HG03442 (cell line): ENCODE measurements around the gene TEX2.

Experiments
- ATAC-seq: cut with Tn5 transposase; IDR thresholded peaks from one replicate; pipeline ENCODE4 v1.9.1; 2021; ENCODE audit warnings: mild to moderate bottlenecking, moderate library complexity; ENCODE audit not compliant: unreplicated experiment

Gene TEX2

DNA sequence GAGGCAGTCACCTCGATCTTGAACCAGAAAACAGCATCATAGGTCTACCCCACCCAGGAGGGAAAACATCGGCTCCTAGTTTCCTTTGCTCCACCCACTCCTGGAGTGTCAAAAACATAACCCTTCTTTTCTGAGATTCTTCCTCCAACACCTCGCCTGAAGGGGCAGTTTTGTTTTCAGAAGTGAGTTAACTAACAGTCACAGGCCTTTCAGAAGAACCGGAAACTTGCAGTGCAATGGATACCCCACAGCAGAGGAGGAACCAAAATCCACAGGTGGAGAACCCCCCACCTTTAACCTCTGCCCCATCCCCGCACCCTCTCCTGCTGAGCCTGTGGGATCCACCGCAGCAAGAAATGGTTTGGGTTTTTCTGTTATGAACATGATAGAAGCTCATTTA, 7.8 kb upstream of the TEX2 start:
- ATAC-seq, result no peak

DNA sequence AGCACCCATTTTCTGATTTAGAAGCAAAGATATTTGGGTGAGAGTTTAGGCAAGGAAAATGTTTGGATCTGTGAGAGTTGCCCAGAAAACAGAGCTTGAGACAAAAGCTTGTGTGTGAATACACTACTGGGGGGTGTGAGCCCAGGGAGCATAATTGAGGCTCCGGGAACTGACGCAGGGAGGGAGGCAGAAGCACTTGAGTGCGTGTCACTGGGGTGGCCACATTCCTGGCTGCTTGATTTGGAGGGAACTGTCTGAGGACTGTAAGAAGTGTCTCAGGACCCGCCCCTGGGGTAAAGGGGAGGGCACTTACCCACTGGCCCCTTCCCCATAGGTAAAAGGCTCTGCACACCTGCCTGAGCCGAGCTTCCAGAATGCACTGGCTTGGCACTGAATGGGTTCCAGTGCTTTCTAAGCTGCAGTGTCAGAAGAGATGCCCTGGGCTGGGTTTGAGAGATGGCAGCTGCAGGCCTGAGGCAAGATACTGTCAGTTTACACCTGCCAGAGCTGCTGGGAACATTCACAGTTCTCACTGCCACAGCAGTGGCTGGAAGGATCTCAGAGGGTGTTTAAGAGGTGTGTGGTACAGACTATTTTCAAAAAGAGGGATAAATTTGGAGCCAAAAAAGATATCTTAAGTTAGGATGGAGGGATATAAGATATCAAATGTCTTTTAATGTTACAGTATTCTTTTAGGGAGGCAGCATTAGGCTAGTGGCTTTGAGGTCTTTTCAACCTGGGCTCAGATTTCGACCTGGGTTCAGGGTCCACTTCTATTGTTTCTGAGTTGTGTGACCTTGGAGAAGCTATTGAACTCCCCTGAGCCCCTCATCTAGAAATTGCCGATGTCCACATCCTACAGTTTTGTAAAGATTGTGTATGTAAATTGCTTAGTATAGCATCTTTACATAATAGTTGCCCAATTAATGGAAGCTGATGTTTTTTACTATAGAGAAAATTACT, 6.9 kb upstream of the TEX2 start:
- ATAC-seq, result no peak

DNA sequence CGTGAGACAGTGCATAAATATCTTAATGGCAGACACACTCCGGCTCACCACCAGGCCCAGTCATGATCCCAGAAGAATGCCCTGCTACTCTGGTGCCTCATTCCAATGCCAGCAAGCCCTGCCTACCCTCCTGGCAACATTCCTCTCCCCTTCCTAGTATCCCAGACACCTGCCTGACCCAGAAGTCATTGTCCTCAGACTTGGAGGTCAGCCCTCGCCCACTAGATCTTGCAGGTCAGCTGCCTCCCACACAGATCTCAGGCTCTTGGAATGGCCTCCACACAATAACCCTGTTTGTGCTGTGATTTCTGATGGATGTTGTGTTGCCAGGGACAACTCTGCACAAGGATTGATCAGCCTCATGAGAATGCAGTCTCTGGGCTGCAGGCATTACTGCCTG, 1.8 kb upstream of the TEX2 start:
- ATAC-seq, result no peak

DNA sequence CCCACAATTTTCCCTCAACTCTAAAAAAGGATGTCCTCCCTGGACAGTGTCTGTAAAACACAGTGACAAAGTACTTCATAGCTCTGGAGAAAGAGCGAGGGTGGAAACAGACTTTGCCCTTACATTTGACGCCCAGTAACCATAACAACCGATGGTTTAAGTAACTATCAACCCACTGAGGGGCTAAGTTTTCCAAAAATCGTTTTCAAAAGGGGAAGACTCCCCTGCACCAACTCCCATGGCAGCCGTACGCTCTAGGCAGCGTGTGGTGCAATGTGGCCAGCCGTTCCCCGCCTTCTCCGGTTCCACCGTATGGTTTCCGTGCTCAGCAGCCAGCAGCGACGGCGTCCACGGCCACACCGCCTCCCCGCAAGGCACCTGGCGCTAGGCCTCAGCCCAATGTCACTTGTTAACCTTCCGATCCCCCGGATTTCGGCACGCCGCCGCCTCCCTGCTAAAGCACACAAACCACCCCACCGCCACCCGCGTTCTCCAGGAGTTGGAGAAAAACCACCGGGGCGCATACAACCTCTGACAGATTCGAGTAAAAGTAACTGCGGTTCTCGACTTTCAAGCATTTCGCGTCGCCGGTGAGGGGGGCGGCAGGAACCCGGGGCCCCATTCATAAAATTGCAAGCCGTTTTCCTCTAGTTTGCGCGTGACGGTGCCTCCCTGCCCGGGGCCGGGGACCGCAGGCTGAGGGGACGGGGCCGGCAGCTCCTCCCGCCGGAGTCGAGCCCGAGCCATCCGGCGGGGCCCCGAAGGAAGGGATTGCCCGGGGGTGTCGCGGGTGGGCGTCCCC, 661 bp downstream of the TEX2 start:
- peak; percentile 18 for ATAC-seq

DNA sequence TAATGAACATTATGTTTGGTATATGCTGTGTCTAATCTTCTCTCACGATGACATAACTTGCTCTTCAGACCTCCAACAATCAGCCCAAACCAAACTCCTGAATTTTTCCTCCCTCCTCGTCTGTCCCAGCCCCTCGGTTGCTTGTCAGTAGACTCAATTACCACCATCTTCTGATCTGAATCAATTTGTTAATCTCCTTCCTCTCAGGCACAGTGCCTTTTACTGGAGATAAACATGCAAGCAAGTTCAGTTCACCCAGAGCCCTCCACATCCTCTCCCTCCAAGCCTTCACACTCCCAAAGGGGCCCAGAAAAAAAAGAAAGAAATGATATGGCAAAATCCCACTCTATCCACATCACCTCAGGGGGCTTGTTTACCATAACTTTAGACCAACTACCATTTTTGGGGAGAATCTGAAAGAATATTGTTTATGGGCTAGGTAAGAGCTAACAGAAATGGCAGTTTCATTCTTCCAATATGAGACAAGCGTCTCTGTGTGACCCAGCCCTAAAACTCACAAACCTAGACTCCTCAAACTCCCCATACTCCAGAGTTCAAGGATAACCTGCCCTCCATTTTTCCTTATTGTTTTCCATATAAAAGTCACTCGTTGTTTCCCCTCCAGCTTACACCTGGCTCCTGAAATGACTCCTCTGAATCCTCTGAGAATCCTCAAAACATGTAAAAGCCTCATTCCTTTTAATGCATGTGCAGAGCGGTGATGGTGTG, 1.5 kb downstream of the TEX2 start:
- ATAC-seq, result no peak

DNA sequence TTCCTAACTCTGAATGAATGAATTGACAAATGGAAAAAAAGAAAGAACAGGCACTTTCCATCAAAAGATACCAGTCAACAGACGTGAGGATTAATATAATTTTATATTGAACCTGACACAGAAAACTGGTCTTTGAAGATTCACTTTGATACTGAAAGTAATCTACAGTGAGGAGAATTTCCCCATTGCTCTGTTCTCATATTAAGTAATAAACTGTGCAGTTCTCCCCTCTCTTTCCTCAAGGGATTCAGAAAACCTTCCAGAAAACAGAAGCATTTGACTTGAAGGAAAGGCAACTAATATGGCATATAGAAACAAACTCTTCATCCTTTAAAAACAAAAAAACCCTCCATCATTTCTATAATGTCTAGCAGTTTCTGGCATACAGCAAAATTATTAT, 2.2 kb downstream of the TEX2 start:
- no peak for ATAC-seq

DNA sequence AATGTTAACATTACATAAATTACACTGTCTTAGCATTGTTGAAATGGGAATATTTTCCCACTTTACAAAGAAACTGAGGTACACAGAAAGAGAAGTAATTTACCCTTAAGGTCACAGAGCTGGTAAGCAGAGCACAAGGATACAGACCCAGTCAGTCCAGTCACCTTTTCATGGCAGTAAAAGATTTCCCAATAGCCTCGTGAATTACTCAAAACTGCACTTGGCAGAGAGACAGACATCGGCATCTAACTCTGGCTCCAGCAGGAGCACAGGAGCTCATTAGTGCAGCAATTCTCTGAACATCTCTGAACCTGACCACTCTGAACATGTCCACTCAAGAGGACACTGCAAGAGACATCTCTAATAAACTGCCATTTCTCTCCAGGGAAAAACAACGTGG, 3.1 kb downstream of the TEX2 start:
- ATAC-seq, result no peak

DNA sequence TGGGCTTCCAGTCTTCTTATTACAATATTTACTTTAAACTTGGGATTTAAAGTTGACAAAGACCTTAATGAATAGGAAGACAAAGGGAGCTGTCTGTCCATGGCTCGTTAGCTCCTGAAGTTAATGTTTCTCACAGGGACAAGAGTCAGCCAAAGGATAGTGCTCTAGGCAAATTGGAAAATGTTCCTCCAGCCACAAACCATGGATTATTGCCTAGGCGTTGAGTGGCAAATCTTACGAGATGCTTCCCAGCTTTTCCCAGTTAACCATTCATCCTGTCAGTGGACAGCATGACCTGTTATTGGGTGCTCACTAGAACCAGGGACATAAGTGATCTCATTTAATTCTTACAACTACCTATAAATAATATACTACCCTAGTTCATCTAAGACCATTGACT, 3.6 kb downstream of the TEX2 start:
- no peak for ATAC-seq

DNA sequence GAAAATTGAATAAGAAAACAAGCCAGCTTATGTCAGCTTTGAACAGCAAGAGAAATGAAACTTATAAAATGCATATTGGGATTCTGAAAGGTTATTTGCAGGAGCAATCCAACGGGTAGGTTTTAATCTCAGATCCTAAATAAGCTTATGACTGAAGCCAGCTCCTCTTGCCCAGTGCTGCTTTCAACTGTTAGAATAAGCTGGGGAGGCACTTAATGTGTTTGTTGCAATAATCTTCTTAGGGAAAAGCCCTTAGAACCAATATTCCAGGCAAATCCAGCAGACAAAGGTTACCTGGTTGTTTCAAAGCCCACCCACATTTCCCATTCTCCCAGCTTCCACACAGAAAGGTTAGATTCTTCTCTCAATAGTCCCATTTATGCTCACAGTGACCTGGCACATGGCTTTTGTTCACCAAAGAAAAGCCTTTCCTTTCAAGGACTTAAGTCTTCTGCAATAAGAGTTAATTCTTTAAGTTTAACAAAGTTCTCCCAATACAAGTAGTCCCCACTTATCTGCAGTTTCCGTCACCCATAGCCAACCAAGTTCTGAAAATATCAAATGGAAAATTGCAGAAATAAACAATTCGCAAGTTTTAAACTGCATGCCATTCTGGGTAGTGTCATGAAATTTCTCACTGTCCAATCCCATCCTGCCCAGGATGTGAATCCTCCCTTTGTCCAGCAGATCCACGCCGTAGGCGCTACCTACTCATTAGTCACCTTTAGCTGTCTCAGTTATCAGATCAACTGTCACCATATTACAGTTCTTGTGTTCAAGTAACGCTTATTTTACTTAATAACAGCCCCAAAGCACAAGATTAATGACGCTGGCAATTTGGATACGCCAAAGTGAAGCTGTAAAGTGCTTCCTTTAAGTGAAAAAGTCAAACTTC, 5.9 kb downstream of the TEX2 start:
- ATAC-seq, result no peak

DNA sequence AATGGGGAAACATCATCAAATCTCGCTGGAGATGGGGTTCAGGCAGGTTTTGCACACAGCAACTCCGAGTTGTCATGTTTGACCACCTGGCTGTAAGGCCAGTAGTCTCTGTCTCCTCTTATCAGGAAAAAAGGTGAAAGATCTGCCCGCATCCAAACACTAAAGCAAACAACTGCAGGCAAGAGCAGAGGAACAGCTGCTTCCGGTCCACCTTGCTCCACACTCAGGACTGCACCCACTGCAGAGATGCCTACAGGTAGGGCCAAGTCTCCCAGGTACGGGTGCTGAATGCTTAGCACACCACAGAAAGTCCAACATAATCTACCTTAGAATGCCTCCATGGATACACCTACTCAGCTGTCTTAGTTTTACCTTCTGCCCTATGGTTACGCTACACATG, 7.3 kb downstream of the TEX2 start:
- no peak for ATAC-seq

DNA sequence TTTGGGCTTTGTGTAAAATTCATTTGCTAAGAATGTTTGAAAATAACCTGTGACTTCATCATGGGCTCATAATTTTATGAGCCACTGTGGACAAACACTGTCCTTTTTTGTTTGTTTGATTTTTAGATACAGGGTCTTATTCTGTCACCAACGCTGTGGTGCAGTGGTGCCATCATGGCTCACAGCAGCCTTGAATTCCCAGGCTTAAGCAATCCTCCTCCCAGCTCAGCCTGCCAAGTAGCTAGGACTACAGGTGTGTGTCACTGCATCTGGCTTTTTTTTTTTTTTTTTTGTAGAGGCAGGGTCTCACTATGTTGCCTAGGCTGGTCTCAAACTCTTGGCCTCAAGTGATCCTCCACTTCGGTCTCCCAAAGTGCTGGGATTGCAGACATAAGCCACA, 8.3 kb downstream of the TEX2 start:
- ATAC-seq, result no peak

DNA sequence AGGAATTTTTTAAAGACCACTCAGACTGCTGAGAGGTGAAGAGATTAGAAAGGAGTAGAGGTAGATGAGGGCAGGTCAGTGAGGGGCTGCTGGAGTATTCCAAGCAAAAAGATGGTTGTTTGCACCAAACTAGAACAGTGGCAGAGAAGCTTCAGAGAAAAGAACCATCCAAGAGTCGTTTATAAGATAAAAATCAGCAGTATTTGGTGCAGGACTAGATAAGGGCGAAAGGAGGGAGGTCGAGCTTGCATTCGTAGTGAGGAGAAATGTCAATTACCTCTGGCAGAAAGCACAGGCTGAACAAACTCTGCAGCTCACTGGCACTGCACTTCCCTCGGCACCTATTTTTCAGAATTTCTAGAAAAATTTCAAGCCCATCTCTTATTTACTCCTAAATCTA, 9.6 kb downstream of the TEX2 start:
- ATAC-seq, result no peak

DNA sequence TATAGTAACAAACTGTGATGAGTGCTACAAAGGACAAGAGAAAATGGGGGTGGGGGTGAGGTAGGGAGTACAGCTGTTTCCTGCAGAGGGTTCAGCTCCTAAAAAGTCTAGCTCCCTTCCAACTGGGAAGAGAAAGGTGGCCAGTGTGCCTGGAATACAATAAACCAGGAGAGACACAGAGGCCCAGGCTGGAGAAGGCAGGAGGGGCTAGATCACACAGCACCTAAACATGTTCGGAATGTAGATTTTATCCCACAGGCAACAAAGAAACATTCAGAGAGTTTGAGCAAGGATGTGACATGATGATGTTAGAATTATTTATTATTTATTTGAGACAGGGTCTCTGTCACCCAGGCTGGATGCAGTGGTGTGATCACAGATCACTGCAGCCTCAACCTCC, 10.2 kb downstream of the TEX2 start:
- ATAC-seq, result no peak

DNA sequence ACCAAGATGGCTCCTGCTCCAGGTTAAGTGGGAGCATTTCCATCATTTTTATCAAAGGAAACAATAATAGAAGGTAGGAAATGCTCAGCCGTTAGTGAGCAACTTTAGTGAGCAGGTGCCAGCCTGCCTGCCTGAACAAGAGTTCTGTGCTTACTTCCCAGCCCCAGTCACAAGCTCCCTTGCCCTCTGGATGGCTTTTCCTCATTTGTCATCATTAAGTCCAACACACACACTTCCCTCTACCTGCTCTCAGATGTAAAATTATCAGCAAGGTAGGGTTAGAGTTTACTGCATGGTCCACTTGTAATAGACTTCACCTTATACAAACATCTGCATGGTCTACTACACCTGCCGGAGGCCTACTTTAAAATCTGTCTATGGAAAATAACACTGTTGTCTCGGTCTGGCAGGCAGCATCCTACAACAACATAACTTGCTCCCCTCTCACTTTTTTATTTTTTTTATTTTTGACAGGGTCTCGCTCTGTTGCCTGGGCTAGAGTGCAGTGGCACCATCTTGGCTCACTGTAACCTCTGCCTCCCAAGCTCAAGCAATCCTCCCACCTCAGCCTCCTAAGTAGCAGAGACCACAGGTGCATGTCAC, 12.7 kb downstream of the TEX2 start:
- ATAC-seq, result no peak

DNA sequence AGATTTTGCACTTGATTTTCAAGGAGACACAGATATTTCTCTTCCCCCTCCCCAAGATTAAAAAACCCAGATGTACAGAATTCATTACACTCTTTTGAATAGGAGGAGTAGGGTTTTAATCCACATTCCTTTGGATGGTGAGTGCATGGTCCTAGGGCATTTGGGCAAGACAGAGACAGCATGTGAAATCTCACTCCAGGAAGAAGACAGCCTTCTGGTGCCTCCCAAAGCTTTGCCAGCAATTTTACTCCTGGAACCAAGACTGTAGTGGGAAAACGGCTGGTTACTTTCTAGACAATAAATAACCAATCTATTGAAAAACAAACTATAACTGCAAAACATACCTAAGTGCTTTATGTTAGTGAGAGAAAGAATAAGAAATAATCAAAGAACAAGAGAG, 15.2 kb downstream of the TEX2 start:
- ATAC-seq, result no peak

DNA sequence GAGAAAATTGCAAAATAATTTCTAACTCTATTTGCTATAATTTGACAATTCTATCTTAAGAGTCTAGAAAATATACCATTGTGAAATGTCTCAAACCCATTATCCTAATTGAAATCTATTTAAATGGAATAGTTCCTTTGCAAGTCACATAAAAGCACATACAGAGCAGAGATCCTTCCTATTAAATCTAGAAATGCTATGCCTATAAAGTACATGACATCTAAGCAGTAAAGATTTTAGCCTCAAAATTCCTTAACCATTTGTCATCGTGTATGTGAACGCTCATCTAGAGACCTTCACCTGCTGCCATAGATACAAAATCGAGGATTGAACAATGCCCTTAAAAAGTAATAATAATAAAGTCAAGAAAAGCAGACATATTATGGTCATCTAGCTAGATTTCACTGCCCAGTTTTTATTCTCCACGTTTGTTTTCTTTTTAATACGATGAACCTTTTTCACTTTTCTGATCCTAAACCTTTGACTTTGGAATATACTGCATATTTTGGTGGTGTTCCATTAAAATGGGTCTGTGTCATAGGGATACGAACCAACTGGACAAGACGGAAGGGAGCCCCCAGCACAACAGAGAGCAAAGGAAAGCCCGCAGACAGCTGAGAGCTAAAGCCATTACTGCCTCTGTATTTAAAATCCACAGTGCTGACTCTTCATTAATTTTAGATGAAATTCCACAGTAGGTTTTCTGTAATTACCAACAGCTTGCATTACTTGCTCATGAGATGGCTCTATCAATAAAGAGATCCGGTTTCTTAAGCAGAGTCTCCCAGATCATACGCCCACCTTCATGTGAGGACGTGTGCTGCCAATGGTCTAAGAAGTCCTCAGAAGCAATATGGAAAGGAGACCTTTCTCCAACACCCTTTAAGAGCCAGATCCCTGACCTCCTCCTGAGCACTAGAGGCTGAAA, 17.6 kb downstream of the TEX2 start:
- ATAC-seq, result no peak

DNA sequence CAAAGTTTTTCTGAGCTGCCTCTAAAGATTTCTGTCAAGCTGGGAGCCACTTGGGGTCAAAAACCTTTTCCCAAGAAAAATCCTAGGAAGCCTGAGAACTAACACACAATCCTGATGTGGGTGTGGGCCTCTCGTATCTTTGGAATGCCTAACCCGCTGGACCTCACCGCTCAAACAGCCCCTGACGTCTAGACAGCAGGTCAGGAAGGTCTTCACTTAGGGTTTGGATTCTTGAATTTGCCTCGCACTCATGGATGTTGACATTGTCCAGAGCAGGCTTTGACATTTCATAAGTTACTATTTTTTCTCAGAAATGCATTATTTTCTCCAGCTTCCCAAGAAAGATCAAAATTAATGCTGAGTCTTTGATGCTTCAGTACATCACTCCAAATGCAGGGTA, 18.9 kb downstream of the TEX2 start:
- ATAC-seq, result no peak

DNA sequence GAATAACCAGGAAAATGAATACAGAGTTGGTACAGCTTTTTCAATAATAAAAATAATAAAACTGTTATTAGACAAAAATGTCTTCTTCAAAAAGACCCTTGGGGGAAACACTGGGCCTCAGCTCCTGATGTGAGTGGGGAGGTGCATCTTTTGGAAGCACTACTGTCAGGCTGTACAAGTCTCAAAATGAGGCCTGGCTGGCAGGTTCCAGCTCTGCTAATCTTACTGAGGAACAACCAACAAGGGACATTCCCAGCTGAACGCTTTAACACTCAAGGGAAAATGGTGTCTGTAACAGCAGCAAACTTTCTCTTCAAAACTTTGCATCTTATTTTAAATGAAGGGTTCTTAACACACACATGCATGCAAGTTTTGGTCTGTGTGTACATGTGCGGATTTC, 19.7 kb downstream of the TEX2 start:
- no peak for ATAC-seq

DNA sequence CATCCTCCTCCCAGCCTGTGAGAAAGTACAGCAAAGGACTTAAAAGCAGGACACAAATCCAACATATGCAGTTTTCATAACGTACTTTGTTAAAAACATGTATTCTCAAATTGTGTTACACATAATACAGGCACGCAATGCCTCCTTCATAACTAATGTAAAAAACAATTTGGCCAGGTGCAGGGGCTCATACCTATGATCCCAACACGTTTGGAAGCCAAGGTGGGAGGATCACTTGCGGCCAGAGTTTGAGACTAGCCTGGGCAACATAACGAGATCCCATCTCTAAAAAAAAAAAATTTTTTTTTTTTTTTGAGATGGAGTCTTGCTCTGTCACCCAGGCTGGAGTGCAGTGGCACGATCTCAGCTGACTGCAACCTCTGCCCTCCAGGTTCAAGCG, 20.4 kb downstream of the TEX2 start:
- no peak for ATAC-seq
